AG04449 (cell line): ENCODE measurements around the gene PRR5L.

ENCODE experiments used
- CTCF ChIA-PET: fragments of 350-600 bp; formaldehyde crosslinking; extraction: SDS; loops from one replicate; lab custom pipeline; 2021; ENCODE audit warnings: antibody characterized with exemption; lab: Yijun Ruan, JAX
- POLR2A ChIA-PET: fragments of 400-600, 350-600 bp; formaldehyde crosslinking; extraction: SDS; loops from one replicate; lab custom pipeline; 2020; ENCODE audit warnings: antibody characterized with exemption, inconsistent platforms; lab: Yijun Ruan, JAX
- DNase-seq: peaks from one replicate; pipeline ENCODE4 v3.0.0-alpha.2; 2010; ENCODE audit warnings: low read depth, low spot score
- H3K4me3 ChIP-seq: 2 replicates; pipeline ENCODE4 v1.5.1; 2011; ENCODE audit warnings: low read depth, mild to moderate bottlenecking, control low read depth, low read length
- CTCF ChIP-seq: IDR thresholded peaks from one replicate; pipeline ENCODE4 v1.5.1; 2011; ENCODE audit warnings: mild to moderate bottlenecking, moderate library complexity, low read length, control low read depth, inconsistent platforms; ENCODE audit not compliant: insufficient read depth; ENCODE audit errors: missing control alignments

Gene PRR5L

GRCh38 chr11:36388071-36388470, 92.0 kb downstream of the PRR5L start:
- ChIA-PET CTCF (interaction anchor here (0.8 to 3.1 kb wide), 3 partner anchors 10 to 53 kb away, joined by 3 to 23 read pairs (median 6); no protein-coding TSS in a partner anchor), POLR2A (no interaction called here)
- no peak for DNase-seq
- no peak for TF ChIP-seq CTCF
- no peak overlapping the region for H3K4me3 ChIP-seq

GRCh38 chr11:36388951-36389350, 92.9 kb downstream of the PRR5L start:
- H3K4me3 ChIP-seq = no peak overlapping the region
- no peak for DNase-seq
- ChIA-PET POLR2A (no interaction called here), CTCF (interaction anchor here (1.0 to 3.1 kb wide), 4 partner anchors 11 to 104 kb away, joined by 3 to 23 read pairs (median 4); no protein-coding TSS in a partner anchor)
- TF ChIP-seq CTCF = no peak

GRCh38 chr11:36389811-36390210, 93.7 kb downstream of the PRR5L start:
- CTCF ChIA-PET = interaction anchor here (1.0 to 3.1 kb wide), 4 partner anchors 12 to 103 kb away, joined by 3 to 23 read pairs (median 4); no protein-coding TSS in a partner anchor
- POLR2A ChIA-PET = no interaction called here
- DNase-seq = no peak
- H3K4me3 ChIP-seq = no peak overlapping the region
- no peak for TF ChIP-seq CTCF

GRCh38 chr11:36390963-36391471, 94.9 kb downstream of the PRR5L start:
- ChIA-PET CTCF (no interaction called here), POLR2A (no interaction called here)
- DNase-seq = no peak
- no peak for TF ChIP-seq CTCF
- H3K4me3 ChIP-seq = no peak overlapping the region

GRCh38 chr11:36392196-36392595, 96.1 kb downstream of the PRR5L start:
- DNase-seq = no peak
- no peak for TF ChIP-seq CTCF
- POLR2A ChIA-PET = no interaction called here
- H3K4me3 ChIP-seq = no peak overlapping the region
- CTCF ChIA-PET = interaction anchor here (1.2 kb wide), 1 partner anchor 101 kb away, joined by 4 read pairs; no protein-coding TSS in a partner anchor

GRCh38 chr11:36394056-36394455, 98.0 kb downstream of the PRR5L start:
- TF ChIP-seq CTCF = no peak
- POLR2A ChIA-PET = interaction anchor here (0.6 kb wide), 1 partner anchor 10 kb away, joined by 3 read pairs; no protein-coding TSS in a partner anchor
- CTCF ChIA-PET = interaction anchor here (1.8 to 2.9 kb wide), 2 partner anchors 15 to 84 kb away, joined by 4 to 11 read pairs; no protein-coding TSS in a partner anchor
- DNase-seq = no peak
- H3K4me3 ChIP-seq = no peak overlapping the region
